ENCODE measurements around the gene TLE1.

- TF ChIP-seq, protein P1, sequence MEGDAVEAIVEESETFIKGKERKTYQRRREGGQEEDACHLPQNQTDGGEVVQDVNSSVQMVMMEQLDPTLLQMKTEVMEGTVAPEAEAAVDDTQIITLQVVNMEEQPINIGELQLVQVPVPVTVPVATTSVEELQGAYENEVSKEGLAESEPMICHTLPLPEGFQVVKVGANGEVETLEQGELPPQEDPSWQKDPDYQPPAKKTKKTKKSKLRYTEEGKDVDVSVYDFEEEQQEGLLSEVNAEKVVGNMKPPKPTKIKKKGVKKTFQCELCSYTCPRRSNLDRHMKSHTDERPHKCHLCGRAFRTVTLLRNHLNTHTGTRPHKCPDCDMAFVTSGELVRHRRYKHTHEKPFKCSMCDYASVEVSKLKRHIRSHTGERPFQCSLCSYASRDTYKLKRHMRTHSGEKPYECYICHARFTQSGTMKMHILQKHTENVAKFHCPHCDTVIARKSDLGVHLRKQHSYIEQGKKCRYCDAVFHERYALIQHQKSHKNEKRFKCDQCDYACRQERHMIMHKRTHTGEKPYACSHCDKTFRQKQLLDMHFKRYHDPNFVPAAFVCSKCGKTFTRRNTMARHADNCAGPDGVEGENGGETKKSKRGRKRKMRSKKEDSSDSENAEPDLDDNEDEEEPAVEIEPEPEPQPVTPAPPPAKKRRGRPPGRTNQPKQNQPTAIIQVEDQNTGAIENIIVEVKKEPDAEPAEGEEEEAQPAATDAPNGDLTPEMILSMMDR (conservative IDR thresholded peaks at IDR 0.05): no peak; the same call in 1 of the 2 replicates
- no peak for TF ChIP-seq ZFX (IDR thresholded peaks at IDR 0.05)
These were observed 131.1 kb downstream of the TLE1 start for GRCh38 chr9:81558091-81558830.
